ENCODE results near the gene SLC17A2. TPM values are rescaled to one million over a fixed set of nuclear protein-coding genes. Genes with fewer than 3 reads are reported as not detected.

SLC17A2 gene
- total RNA-seq, 1 experiment from 2014 or later = not detected

- no peak for DNase-seq (ENCODE audit: low spot score)
Measured at GRCh38 chr6:25919657-25920056, 10.8 kb downstream of the SLC17A2 start.

GRCh38 chr6:25918083-25918683, 12.3 kb downstream of the SLC17A2 start:
- DNase-seq (ENCODE audit: low spot score) = no peak

GRCh38 chr6:25916789-25917490, 13.6 kb downstream of the SLC17A2 start:
- DNase-seq (ENCODE audit: low spot score) = no peak

- no peak for DNase-seq (ENCODE audit: low spot score)
Measured at GRCh38 chr6:25916330-25916729, 14.2 kb downstream of the SLC17A2 start.

- DNase-seq (ENCODE audit: low spot score) = no peak
Measured at GRCh38 chr6:25913741-25914140, 16.8 kb downstream of the SLC17A2 start.

GRCh38 chr6:25911351-25911750, 19.1 kb downstream of the SLC17A2 start:
- DNase-seq (ENCODE audit: low spot score) = no peak

- no peak for DNase-seq (ENCODE audit: low spot score)
Measured at GRCh38 chr6:25907475-25908014, 22.9 kb downstream of the SLC17A2 start.

- DNase-seq (ENCODE audit: low spot score) = no peak
Measured at GRCh38 chr6:25903467-25904099, 26.9 kb downstream of the SLC17A2 start.

GRCh38 chr6:25902071-25902470, 28.4 kb downstream of the SLC17A2 start:
- no peak for DNase-seq (ENCODE audit: low spot score)

- DNase-seq (ENCODE audit: low spot score) = no peak
Measured at GRCh38 chr6:25900843-25901242, 29.6 kb downstream of the SLC17A2 start.

- DNase-seq (ENCODE audit: low spot score) = no peak
Measured at GRCh38 chr6:25899580-25900408, 30.7 kb downstream of the SLC17A2 start.

GRCh38 chr6:25899123-25899522, 31.4 kb downstream of the SLC17A2 start:
- no peak for DNase-seq (ENCODE audit: low spot score)

GRCh38 chr6:25898289-25898977, 32.1 kb downstream of the SLC17A2 start:
- no peak for DNase-seq (ENCODE audit: low spot score)

GRCh38 chr6:25896252-25896651, 34.2 kb downstream of the SLC17A2 start:
- DNase-seq (ENCODE audit: low spot score) = no peak

- no peak for DNase-seq (ENCODE audit: low spot score)
Measured at GRCh38 chr6:25895771-25896170, 34.7 kb downstream of the SLC17A2 start.

- no peak for DNase-seq (ENCODE audit: low spot score)
Measured at GRCh38 chr6:25893778-25894177, 36.7 kb downstream of the SLC17A2 start.

GRCh38 chr6:25892877-25893276, 37.6 kb downstream of the SLC17A2 start:
- no peak for DNase-seq (ENCODE audit: low spot score)

- peak; percentile 45 for DNase-seq (ENCODE audit: low spot score)
Measured at GRCh38 chr6:25889877-25890853, 40.3 kb downstream of the SLC17A2 start.

GRCh38 chr6:25888626-25889025, 41.9 kb downstream of the SLC17A2 start:
- DNase-seq (ENCODE audit: low spot score) = no peak

GRCh38 chr6:25886066-25886465, 44.4 kb downstream of the SLC17A2 start:
- no peak for DNase-seq (ENCODE audit: low spot score)
